Measurements from ENCODE around the gene ABCC4. TPM values are rescaled to one million over a fixed set of nuclear protein-coding genes. Genes with fewer than 3 reads are reported as not detected.
A peak's percentile ranks its signal among the peaks of the same experiment; 100 is the strongest.

The ABCC4 gene
- total and polyA plus RNA-seq, 8 donors, result 24.7 to 60.9 (median 43.1) TPM

DNA sequence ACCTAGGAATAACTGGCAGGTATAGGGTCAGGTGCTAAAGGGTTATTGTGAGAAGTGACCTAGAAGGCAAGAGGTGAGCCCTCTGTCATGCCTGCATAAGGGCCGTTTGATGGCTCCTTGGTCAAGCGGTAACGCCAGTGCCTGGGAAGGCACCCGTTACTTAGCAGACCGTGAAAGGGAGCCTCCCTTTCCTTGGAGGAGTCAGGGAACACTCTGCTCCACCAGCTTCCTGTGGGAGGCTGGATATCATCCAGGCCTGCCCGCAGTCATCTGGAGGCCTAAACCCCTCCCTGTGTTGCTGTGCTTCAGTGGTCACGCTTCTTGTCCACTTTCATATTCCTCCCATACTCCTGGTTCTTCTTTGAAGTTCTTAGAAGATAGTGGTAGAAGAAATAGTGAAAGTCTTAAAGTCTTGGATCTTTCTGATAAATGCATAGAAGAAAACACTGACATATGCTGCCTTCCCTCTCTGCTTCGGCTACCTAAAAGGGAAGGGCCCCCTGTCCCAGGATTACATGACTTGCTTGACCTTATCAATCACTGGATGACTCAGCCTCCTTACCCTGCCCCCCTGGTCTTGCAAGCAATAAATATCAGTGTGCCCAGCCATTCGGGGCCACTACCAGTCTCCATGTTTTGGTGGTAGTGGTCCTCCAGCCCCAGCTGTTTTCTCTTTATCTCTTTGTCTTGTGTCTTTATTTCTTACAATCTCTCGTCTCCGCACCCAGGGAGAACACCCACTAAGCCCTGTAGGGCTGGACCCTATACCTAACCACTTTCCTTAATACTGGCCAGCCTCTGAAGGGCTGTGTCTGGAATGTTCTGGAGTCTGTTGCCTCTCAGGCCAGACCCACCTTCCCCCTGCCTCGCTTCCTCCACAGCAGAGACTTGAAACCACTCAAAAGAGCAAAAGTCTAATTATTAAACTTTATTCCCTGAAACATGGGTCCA is 16.1 kb upstream of the ABCC4 start:
- intact Hi-C loops (cut with DNase I), result no loop called here
- no peak for DNase-seq
- no peak overlapping the region for H3K4me3 ChIP-seq
- ATAC-seq, result no peak
- H3K27me3 ChIP-seq, result no peaks in the 10 kb centered on the region
- H3K36me3 ChIP-seq, result no peaks in the 10 kb centered on the region
- TF ChIP-seq, protein P1, sequence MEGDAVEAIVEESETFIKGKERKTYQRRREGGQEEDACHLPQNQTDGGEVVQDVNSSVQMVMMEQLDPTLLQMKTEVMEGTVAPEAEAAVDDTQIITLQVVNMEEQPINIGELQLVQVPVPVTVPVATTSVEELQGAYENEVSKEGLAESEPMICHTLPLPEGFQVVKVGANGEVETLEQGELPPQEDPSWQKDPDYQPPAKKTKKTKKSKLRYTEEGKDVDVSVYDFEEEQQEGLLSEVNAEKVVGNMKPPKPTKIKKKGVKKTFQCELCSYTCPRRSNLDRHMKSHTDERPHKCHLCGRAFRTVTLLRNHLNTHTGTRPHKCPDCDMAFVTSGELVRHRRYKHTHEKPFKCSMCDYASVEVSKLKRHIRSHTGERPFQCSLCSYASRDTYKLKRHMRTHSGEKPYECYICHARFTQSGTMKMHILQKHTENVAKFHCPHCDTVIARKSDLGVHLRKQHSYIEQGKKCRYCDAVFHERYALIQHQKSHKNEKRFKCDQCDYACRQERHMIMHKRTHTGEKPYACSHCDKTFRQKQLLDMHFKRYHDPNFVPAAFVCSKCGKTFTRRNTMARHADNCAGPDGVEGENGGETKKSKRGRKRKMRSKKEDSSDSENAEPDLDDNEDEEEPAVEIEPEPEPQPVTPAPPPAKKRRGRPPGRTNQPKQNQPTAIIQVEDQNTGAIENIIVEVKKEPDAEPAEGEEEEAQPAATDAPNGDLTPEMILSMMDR (IDR thresholded peaks at IDR 0.05), result no peak
- peaks cover 0 to 5% of the 10 kb centered on the region in 2 donors for H3K4me1 ChIP-seq
- H3K27ac ChIP-seq, result no peak overlapping the region
- H3K9me3 ChIP-seq, result no peaks in the 10 kb centered on the region

DNA sequence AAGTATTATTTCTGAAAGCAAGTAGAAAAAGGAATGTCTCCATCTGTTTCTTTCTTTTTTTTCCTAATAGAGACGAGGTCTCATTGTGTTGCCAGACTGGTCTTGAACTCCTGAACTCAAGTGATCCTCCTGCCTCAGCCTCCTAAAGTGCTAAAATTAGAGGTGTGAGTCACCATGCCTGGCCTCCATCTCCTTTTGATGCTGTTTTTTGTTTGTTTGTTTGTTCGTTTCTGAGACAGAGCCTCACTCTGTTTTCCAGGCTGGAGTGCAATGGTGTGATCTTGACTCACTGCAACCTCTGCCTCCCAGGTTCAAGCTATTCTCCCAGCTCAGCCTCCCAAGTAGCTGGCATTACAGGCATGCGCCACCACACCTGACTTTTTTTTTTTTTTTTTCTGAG is 14.5 kb upstream of the ABCC4 start:
- TF ChIP-seq, protein P1 (IDR thresholded peaks at IDR 0.05), result no peak
- intact Hi-C loops (cut with DNase I), result no loop called here
- Histone ChIP-seq H3K27me3 (no peaks in the 10 kb centered on the region), H3K9me3 (no peaks in the 10 kb centered on the region), H3K36me3 (no peaks in the 10 kb centered on the region), H3K4me3 (no peak overlapping the region), H3K4me1 (peaks cover 0 to 5% of the 10 kb centered on the region in 2 donors), H3K27ac (no peak overlapping the region)
- DNase-seq (no peak), ATAC-seq (no peak)

DNA sequence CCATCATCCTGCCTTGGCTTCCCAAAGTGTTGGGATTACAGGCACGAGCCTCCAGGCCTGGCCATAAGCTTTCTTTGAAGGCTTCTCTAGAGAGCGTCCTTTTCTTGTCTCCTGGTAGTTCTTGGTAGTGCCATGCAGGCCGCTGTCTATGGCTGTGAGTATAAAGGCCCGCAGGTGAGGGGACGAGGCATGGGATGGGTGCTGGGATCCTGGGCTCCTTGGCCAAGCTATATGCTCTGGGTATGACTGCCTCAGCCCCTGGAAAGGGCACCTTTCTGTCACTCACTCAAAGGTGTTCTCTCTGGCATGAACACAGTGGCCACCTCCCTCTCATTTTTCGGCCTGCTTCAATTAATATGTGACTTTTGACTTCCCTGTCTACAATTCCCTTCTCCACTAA is 6.3 kb upstream of the ABCC4 start:
- H3K9me3 ChIP-seq, result no peaks in the 10 kb centered on the region
- ATAC-seq (no peak), DNase-seq (no peak)
- no peaks in the 10 kb centered on the region for H3K36me3 ChIP-seq
- no peaks in the 10 kb centered on the region for H3K4me1 ChIP-seq
- no peak overlapping the region for H3K27ac ChIP-seq
- intact Hi-C loops (cut with DNase I), result no loop called here
- peaks cover 0 to 4% of the 10 kb centered on the region in 2 donors for H3K27me3 ChIP-seq
- no peak overlapping the region for H3K4me3 ChIP-seq
- TF ChIP-seq, protein P1 (IDR thresholded peaks at IDR 0.05), result no peak

DNA sequence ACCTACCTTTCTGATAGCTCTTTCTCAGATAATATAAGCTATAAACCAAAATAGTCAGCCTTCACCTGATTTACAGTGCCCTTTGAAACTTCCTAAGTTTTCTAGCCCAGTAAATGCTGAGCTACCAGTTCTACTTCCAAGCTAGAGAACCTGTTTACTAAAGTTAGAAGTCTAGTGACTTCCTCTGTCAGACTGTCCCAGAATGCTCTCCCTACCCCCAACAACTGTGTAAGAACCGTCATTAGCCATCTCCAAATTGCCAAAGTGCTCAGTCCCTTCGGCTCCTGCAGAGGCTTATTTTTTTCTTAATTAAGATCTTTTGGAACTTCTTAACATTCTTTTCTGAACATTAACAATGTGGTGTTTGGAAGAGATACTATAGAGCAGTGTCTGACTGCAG is 3.2 kb upstream of the ABCC4 start:
- Histone ChIP-seq H3K36me3 (no peaks in the 10 kb centered on the region), H3K9me3 (no peaks in the 10 kb centered on the region), H3K27me3 (peaks cover 0 to 22% of the 10 kb centered on the region in 2 donors), H3K4me3 (no peak overlapping the region), H3K27ac (no peak overlapping the region), H3K4me1 (peaks cover 0 to 20% of the 10 kb centered on the region in 2 donors)
- ATAC-seq (no peak), DNase-seq (no peak)
- TF ChIP-seq, protein P1 (IDR thresholded peaks at IDR 0.05), result no peak
- intact Hi-C loops (cut with DNase I), result no loop called here

DNA sequence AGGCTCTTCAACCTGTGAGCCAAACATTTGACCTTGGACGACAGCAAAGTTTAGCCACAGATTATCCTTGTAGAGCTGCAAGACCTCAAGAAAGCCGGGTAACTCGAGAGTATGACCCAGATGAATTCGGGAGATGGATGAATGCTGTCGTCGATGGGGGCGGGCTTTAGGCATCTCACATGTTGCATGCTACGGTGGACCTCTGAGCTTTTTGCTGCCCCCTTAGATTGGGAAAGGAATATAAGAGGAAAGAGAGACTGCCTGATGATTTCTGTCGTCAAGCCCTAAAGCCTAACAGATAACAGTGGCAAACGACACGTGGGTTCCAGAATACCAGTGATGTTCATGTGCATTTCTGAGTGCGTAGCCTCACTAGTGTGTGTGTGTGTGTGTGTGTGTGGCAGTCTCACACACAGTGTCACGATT is 730 bp upstream of the ABCC4 start:
- H3K27ac ChIP-seq, result peak overlapping the region; percentile 72 to 82
- H3K27me3 ChIP-seq, result peaks cover 0 to 22% of the 10 kb centered on the region in 2 donors
- intact Hi-C loops (cut with DNase I), result no loop called here
- no peaks in the 10 kb centered on the region for H3K36me3 ChIP-seq
- DNase-seq (peak in 2 of 4 donors; percentile 35 to 41), ATAC-seq (no peak)
- H3K4me3 ChIP-seq, result peak overlapping the region; percentile 86 to 94
- TF ChIP-seq, protein P1 (IDR thresholded peaks at IDR 0.05), result no peak
- peaks cover 0 to 41% of the 10 kb centered on the region in 2 donors for H3K4me1 ChIP-seq
- no peaks in the 10 kb centered on the region for H3K9me3 ChIP-seq

Data from left lung (tissue), 10 donors.